Caco-2 (cell line): Measurements from ENCODE around the gene INKA2. TPM values are rescaled to one million over a fixed set of nuclear protein-coding genes. Genes with fewer than 3 reads are reported as not detected.
A peak's percentile ranks its signal among the peaks of the same experiment; 100 is the strongest.

Source experiments
- BruUV-seq: library from RNA; stranded (reverse); fragments of 400-500 nt; replicated peaks from 2 replicates; lab custom pipeline; 2021; lab: Mats Ljungman, UMichigan
- CTCF ChIA-PET: fragments of 300-600 bp; sonication (Branson Sonifier 250); formaldehyde crosslinking; loops from one replicate; lab custom pipeline; 2022; ENCODE audit warnings: antibody characterized with exemption; lab: Charles Lee
- POLR2A ChIA-PET: fragments of 300-600 bp; sonication (Branson Sonifier 250); formaldehyde crosslinking; loops from one replicate; lab custom pipeline; 2022; ENCODE audit warnings: antibody characterized with exemption; lab: Charles Lee
- DNase-seq, 2 experiments: peaks; one replicate each; pipeline versions ENCODE4 v3.0.0 to v3.0.0-alpha.2; 2020 to 2022
- H3K27me3 ChIP-seq: replicated peaks from 2 replicates; pipeline ENCODE4 v1.6.0; 2011; ENCODE audit warnings: low read length; ENCODE audit not compliant: control insufficient read depth, insufficient read depth
- H3K36me3 ChIP-seq: 2 replicates; pipeline ENCODE4 v1.5.1; 2011; ENCODE audit warnings: low read length; ENCODE audit not compliant: control insufficient read depth, insufficient read depth
- H3K4me1 ChIP-seq: fragments of 250-450 bp; sonication (Bioruptor Pico); 2 replicates; pipeline ENCODE4 v1.5.1; 2020; ENCODE audit warnings: mild to moderate bottlenecking
- H3K4me3 ChIP-seq: 2 replicates; pipeline ENCODE4 v1.5.1; 2011; ENCODE audit warnings: low read depth, mild to moderate bottlenecking, control low read depth, low read length
- H3K9me3 ChIP-seq: fragments of 250-450 bp; sonication (Bioruptor Pico); 2 replicates; pipeline ENCODE4 v1.5.1; 2020; ENCODE audit warnings: mild to moderate bottlenecking, moderate library complexity
- H3K27ac Mint-ChIP-seq: one replicate; pipeline ENCODE4 v1.8.0; 2022; ENCODE audit warnings: mixed read lengths; ENCODE audit not compliant: unreplicated experiment
- H3K27me3 Mint-ChIP-seq: one replicate; pipeline ENCODE4 v1.8.0; 2022; ENCODE audit warnings: mixed read lengths; ENCODE audit not compliant: insufficient read depth, unreplicated experiment
- H3K36me3 Mint-ChIP-seq: one replicate; pipeline ENCODE4 v1.8.0; 2022; ENCODE audit warnings: mild to moderate bottlenecking, mixed read lengths; ENCODE audit not compliant: insufficient read depth, unreplicated experiment
- H3K4me1 Mint-ChIP-seq: one replicate; pipeline ENCODE4 v1.8.0; 2022; ENCODE audit warnings: low read depth, mixed read lengths; ENCODE audit not compliant: unreplicated experiment
- H3K4me3 Mint-ChIP-seq: one replicate; pipeline ENCODE4 v1.8.0; 2022; ENCODE audit warnings: mild to moderate bottlenecking, moderate library complexity, mixed read lengths; ENCODE audit not compliant: unreplicated experiment
- H3K9me3 Mint-ChIP-seq: one replicate; pipeline ENCODE4 v1.8.0; 2022; ENCODE audit warnings: mixed read lengths; ENCODE audit not compliant: unreplicated experiment
- CTCF ChIP-seq, 2 experiments: fragments of 200-600 bp in 1 of 2; IDR thresholded peaks; 1 replicate in 1 of 2; 2 replicates in 1 of 2; pipeline versions ENCODE4 v1.5.1 to v1.8.0; 2011 to 2022; ENCODE audit warnings: antibody characterized with exemption in 1 of 2, control low read depth in 1 of 2, inconsistent platforms in 1 of 2, low read depth in 1 of 2, low read length in 1 of 2, mild to moderate bottlenecking in 1 of 2, moderate library complexity in 1 of 2; ENCODE audit not compliant: insufficient read depth in 1 of 2, severe bottlenecking in 1 of 2, unreplicated experiment in 1 of 2
- intact Hi-C: fragments of 100-400 bp; cut with micrococcal nuclease; formaldehyde crosslinking; loops from one replicate; pipeline ENCODE4 v1.10.0; 2022; ENCODE audit not compliant: unreplicated experiment
- total RNA-seq: library from RNA; stranded (reverse); gene quantifications from 2 replicates; pipeline ENCODE4 v1.2.3, GENCODE V29; 2022

Gene INKA2
- total RNA-seq, 1 experiment from 2014 or later, result 5.8 TPM

- POLR2A ChIA-PET, result no interaction called here
- BruUV-seq, result TSS peak; percentile 57
- Mint-ChIP-seq H3K36me3 (peaks cover 16% of the 10 kb centered on the region), H3K27me3 (no peaks in the 10 kb centered on the region), H3K27ac (peak overlapping the region; percentile 92), H3K9me3 (no peaks in the 10 kb centered on the region), H3K4me3 (peak overlapping the region; percentile 79), H3K4me1 (peaks cover 16% of the 10 kb centered on the region)
- TF ChIP-seq CTCF (IDR thresholded peaks at IDR 0.05; ENCODE audit: insufficient read depth in 1 of 2, low read depth in 1 of 2, low read length in 1 of 2, severe bottlenecking in 1 of 2, unreplicated experiment in 1 of 2), result peak in 1 of 2 experiments; percentile 1
- intact Hi-C loops, result loop anchor here (1.0 kb wide), 1 partner anchor 15 kb away; the partner anchor contains the start of gene DDX20
- H3K36me3 ChIP-seq, result no peaks in the 10 kb centered on the region
- peak overlapping the region; percentile 56 for H3K4me3 ChIP-seq
- CTCF ChIA-PET, result interaction anchor here (0.6 to 1.7 kb wide), 4 partner anchors 11 to 258 kb away, joined by 3 to 10 read pairs (median 4); no protein-coding TSS in a partner anchor
- no peaks in the 10 kb centered on the region for H3K9me3 ChIP-seq
- H3K4me1 ChIP-seq, result peaks cover 4% of the 10 kb centered on the region; the same call in 1 of the 2 replicates
- peak; percentile 69 to 78 for DNase-seq
- no peaks in the 10 kb centered on the region for H3K27me3 ChIP-seq
These were observed 950 bp upstream of the INKA2 start for GRCh38 chr1:111739925-111740765.

GRCh38 chr1:111738436-111739193 lies 580 bp downstream of the INKA2 start:
- no TSS peak for BruUV-seq
- peaks cover 16% of the 10 kb centered on the region for H3K36me3 Mint-ChIP-seq

More at GRCh38 chr1:111738436-111739193, 580 bp downstream of the INKA2 start:
- Histone ChIP-seq H3K4me1 (peaks cover 4% of the 10 kb centered on the region; the same call in 1 of the 2 replicates), H3K9me3 (no peaks in the 10 kb centered on the region), H3K4me3 (peak overlapping the region; percentile 56), H3K27me3 (no peaks in the 10 kb centered on the region), H3K36me3 (no peaks in the 10 kb centered on the region)
- intact Hi-C loops, result loop anchor here (1.0 kb wide), 1 partner anchor 17 kb away; the partner anchor contains the start of gene DDX20
- peak in 1 of 2 experiments; percentile 60 for DNase-seq
- Mint-ChIP-seq H3K4me1 (peaks cover 16% of the 10 kb centered on the region), H3K27ac (peak overlapping the region; percentile 90), H3K27me3 (no peaks in the 10 kb centered on the region), H3K4me3 (peak overlapping the region; percentile 79), H3K9me3 (no peaks in the 10 kb centered on the region)
- CTCF ChIA-PET, result interaction anchor here (0.6 to 1.7 kb wide), 6 partner anchors 9 to 257 kb away, joined by 3 to 6 read pairs (median 4); no protein-coding TSS in a partner anchor
- POLR2A ChIA-PET, result interaction anchor here (0.6 kb wide), 1 partner anchor 46 kb away, joined by 3 read pairs; no protein-coding TSS in a partner anchor
- TF ChIP-seq CTCF (IDR thresholded peaks at IDR 0.05; ENCODE audit: insufficient read depth in 1 of 2, low read depth in 1 of 2, low read length in 1 of 2, severe bottlenecking in 1 of 2, unreplicated experiment in 1 of 2), result no peak
